Testis (tissue), 2 donors: Measurements from ENCODE around the gene CST8.

ENCODE experiments used
- POLR2A ChIP-seq: fragments of 450-650 bp; IDR thresholded peaks from one replicate; pipeline ENCODE4 v1.6.1; 2017; ENCODE audit warnings: antibody characterized with exemption, mild to moderate bottlenecking, moderate library complexity
- TF ChIP-seq, protein P1 (sequence below), 3 experiments: fragments of 450-650 bp in 2 of 3; fragments of 200-600 bp in 1 of 3; sonication (generic) in 1 of 3; IDR thresholded peaks; one replicate each; pipeline ENCODE4 v1.5.1; 2016 to 2019; ENCODE audit warnings: antibody characterized with exemption in 3 of 3, mild to moderate bottlenecking in 2 of 3, moderate library complexity in 1 of 3

GRCh38 chr20:23452776-23453175, 38.1 kb upstream of the CST8 start, which contains the start of gene CST11:
- TF ChIP-seq, protein P1, sequence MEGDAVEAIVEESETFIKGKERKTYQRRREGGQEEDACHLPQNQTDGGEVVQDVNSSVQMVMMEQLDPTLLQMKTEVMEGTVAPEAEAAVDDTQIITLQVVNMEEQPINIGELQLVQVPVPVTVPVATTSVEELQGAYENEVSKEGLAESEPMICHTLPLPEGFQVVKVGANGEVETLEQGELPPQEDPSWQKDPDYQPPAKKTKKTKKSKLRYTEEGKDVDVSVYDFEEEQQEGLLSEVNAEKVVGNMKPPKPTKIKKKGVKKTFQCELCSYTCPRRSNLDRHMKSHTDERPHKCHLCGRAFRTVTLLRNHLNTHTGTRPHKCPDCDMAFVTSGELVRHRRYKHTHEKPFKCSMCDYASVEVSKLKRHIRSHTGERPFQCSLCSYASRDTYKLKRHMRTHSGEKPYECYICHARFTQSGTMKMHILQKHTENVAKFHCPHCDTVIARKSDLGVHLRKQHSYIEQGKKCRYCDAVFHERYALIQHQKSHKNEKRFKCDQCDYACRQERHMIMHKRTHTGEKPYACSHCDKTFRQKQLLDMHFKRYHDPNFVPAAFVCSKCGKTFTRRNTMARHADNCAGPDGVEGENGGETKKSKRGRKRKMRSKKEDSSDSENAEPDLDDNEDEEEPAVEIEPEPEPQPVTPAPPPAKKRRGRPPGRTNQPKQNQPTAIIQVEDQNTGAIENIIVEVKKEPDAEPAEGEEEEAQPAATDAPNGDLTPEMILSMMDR (IDR thresholded peaks at IDR 0.05): no peak
- no peak for TF ChIP-seq POLR2A
